ENCODE measurements around the gene RNF213. TPM values are rescaled to one million over a fixed set of nuclear protein-coding genes. Genes with fewer than 3 reads are reported as not detected.

The RNF213 gene
- total RNA-seq, 1 experiment from 2014 or later, result 70.5 TPM

- H3K4me1 Mint-ChIP-seq, result no peaks in the 10 kb centered on the region
- peaks cover 68% of the 10 kb centered on the region for H3K36me3 Mint-ChIP-seq
- H3K9me3 Mint-ChIP-seq, result no peaks in the 10 kb centered on the region
- no peak overlapping the region; the same call in 1 of the 2 replicates for H3K27ac Mint-ChIP-seq
- no peak for TF ChIP-seq TCF7 (CRISPR knock-in tag; IDR thresholded peaks at IDR 0.05; ENCODE audit: low read depth)
- TF ChIP-seq E2F4 (CRISPR knock-in tag; IDR thresholded peaks at IDR 0.05; ENCODE audit: borderline replicate concordance, low read depth), result no peak
- no peak for TF ChIP-seq ZNF121 (CRISPR knock-in tag; IDR thresholded peaks at IDR 0.05)
- ATAC-seq, result no peak
- no peak overlapping the region for H3K4me3 Mint-ChIP-seq
- no peak for DNase-seq (ENCODE audit: low spot score)
- POLR2A ChIA-PET, result no interaction called here
- CTCF ChIA-PET, result no interaction called here
- no peaks in the 10 kb centered on the region for H3K27me3 Mint-ChIP-seq (ENCODE audit: low read depth)
Measured at GRCh38 chr17:80381416-80381923, 120.8 kb downstream of the RNF213 start.

- TF ChIP-seq GABPB1 (CRISPR knock-in tag; IDR thresholded peaks at IDR 0.05) (no peak), PREB (CRISPR knock-in tag; IDR thresholded peaks at IDR 0.05; ENCODE audit: borderline replicate concordance) (no peak), JAZF1 (CRISPR knock-in tag; IDR thresholded peaks at IDR 0.05) (no peak)
- ChIA-PET CTCF (interaction anchor here (1.1 kb wide), 1 partner anchor 130 kb away, joined by 3 read pairs; no protein-coding TSS in a partner anchor), POLR2A (no interaction called here)
- H3K4me1 Mint-ChIP-seq, result no peaks in the 10 kb centered on the region
- no peak overlapping the region for H3K4me3 Mint-ChIP-seq
- H3K9me3 Mint-ChIP-seq, result no peaks in the 10 kb centered on the region
- DNase-seq (ENCODE audit: low spot score), result no peak
- peaks cover 64% of the 10 kb centered on the region for H3K36me3 Mint-ChIP-seq
- H3K27ac Mint-ChIP-seq, result no peak overlapping the region
- no peaks in the 10 kb centered on the region for H3K27me3 Mint-ChIP-seq (ENCODE audit: low read depth)
- no peak for ATAC-seq
Measured at GRCh38 chr17:80382446-80382845, 121.8 kb downstream of the RNF213 start.

GRCh38 chr17:80382956-80383355 lies 122.3 kb downstream of the RNF213 start:
- DNase-seq (ENCODE audit: low spot score) (no peak), ATAC-seq (no peak)
- ChIA-PET CTCF (interaction anchor here (1.1 kb wide), 1 partner anchor 129 kb away, joined by 3 read pairs; no protein-coding TSS in a partner anchor), POLR2A (no interaction called here)
- H3K27me3 Mint-ChIP-seq (ENCODE audit: low read depth), result no peaks in the 10 kb centered on the region
- no peak overlapping the region for H3K4me3 Mint-ChIP-seq
- no peaks in the 10 kb centered on the region for H3K4me1 Mint-ChIP-seq
- no peaks in the 10 kb centered on the region for H3K9me3 Mint-ChIP-seq
- peaks cover 62% of the 10 kb centered on the region for H3K36me3 Mint-ChIP-seq
- no peak overlapping the region for H3K27ac Mint-ChIP-seq
- TF ChIP-seq SMAD3 (CRISPR knock-in tag; IDR thresholded peaks at IDR 0.05; ENCODE audit: borderline replicate concordance) (no peak), EMX1 (CRISPR knock-in tag; IDR thresholded peaks at IDR 0.05) (no peak), PREB (CRISPR knock-in tag; IDR thresholded peaks at IDR 0.05; ENCODE audit: borderline replicate concordance) (no peak), ZNF532 (CRISPR knock-in tag; IDR thresholded peaks at IDR 0.05; ENCODE audit: borderline replicate concordance) (no peak), HMGA2 (CRISPR knock-in tag; IDR thresholded peaks at IDR 0.05) (no peak), TP53 (CRISPR knock-in tag; IDR thresholded peaks at IDR 0.05) (no peak), MYBL2 (CRISPR knock-in tag; IDR thresholded peaks at IDR 0.05) (no peak), ZNF263 (CRISPR knock-in tag; IDR thresholded peaks at IDR 0.05; ENCODE audit: low read depth) (no peak), SOX15 (CRISPR knock-in tag; IDR thresholded peaks at IDR 0.05) (no peak), FOXJ3 (CRISPR knock-in tag; IDR thresholded peaks at IDR 0.05; ENCODE audit: borderline replicate concordance) (no peak), ZNF219 (CRISPR knock-in tag; IDR thresholded peaks at IDR 0.05; ENCODE audit: borderline replicate concordance) (no peak), ARID4B (CRISPR knock-in tag; IDR thresholded peaks at IDR 0.05; ENCODE audit: borderline replicate concordance) (no peak), TEAD4 (CRISPR knock-in tag; IDR thresholded peaks at IDR 0.05) (no peak)

Measured in WTC11 (cell line).